ENCODE measurements around the gene RPS3.

The RPS3 gene

DNA sequence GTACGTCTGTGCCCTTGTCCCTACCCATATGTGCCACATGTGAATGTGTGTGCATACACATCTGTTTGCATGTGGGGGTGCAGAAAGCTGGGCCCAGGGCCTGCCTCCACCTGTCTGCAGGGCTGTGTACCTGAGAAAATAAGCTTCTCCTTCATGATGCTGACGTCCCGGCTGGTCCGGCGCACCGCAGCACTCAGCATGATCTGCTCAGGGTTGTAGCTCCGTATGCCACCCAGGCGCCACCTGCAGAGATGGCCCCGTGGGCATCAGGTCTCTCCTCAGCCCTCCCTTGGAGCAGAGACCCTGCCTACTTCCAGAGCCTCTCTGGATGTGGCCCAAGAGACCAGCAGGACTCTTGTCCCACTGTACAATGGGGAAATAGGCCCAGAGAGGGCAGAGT, 37.5 kb downstream of the RPS3 start:
- no peak for DNase-seq

- DNase-seq: no peak
These were observed 38.8 kb downstream of the RPS3 start for GRCh38 chr11:75437966-75438659.

DNA sequence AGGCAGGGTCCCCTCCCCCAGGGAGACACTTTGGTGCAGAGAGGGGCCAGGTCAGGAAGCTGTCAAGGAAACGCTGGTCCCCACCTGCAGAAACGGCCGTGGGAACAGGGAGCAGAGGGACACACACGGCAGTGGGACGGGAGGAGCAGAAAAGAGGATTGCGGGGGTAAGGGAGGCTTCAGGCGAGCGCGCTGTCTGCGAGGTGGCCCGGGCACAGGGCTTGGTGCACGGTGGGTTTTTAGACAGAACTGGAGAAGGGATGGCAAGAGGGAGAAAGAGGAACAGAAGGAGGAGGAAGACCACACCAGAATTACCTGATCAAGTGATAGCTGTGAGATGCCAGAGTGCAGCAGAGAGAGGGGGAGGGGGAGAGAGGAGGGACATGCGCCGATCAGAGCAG, 39.7 kb downstream of the RPS3 start:
- DNase-seq: no peak

DNA sequence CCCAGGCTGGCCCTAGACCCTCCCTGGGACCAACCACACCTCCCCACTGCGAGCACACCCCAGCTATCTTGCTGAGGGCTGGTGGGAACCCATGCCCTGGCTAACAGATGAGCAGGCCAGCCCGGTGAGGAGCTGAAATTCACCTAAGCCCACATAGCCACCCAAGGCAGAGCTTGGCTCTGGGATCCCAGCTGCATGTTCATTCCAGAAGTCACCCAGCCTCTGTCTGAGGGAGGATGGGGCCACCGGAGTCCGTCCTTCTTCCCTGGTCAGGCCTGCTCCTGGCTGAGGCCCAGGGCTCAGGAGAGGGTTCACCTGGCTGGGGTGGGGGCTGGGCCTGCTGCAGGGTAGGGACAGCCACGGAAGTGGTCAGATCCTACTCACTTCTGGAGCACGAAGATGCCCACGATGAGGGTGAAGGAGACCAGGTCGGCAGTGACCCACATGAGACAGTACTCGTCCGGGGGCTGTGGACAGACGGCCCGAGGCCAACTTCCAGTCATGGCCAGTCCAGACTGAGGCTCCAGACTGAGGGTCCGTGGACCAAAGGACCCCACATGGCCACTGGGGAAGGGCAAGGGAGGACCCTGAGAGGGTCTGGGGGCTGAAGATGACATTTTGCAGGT, 40.3 kb downstream of the RPS3 start:
- no peak for DNase-seq

DNA sequence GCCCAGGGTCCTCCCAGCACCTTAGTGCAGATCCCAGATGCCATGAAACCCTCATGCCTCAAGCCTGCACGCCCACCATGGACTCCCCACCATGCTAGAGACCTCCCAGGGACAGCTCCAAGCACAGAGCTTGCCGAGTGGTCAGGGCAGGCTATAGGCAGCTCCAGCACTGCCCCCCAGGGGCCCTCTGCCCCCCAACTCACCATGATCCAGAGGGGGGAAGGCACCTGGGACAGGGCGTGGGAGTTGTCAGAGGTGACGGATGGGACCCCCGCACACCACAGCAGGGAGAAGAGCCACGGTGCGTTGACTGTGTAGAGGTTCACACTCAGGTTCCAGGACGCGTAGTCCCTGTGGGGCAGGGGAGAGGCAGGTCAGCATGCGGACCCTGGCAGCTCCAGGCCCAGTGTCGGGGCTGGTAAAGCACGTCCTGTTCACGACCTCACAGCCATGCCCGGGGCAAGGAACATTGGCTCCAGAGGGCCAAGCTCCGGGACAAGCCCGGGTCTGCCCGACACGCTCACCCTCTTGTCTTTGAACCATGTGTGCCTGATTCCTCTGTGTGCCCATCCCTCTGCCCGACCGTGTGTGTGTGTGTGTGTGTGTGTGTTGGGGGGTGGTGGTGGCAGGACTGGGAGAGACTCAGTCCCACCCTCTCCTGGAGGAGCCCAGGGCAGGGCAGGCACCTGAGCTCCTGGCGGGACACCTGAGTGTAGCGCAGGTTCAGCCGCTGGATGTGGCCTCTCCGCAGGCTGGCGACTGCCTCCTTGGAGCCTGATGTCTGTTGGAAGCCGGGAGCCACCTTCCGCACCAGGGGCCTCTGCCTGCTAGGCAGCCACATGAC, 41.9 kb downstream of the RPS3 start:
- DNase-seq: no peak

DNA sequence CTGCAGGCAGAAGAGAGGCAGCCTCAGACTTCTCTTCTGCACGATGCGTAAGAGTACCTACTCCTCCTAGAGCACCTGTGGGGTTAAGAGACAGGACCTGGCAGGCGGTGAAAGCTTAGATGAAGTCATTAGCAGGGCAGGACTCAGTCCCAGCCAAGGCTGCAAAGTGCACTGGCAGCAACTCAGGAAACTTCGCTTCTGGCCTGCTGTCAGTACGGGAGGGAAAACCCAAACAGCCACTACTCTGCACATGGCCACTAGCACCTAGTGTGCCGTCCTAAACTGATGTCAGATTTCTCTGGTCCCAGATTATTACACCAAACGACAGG, 42.5 kb downstream of the RPS3 start:
- no peak for DNase-seq

GRCh38 chr11:75442161-75442885, 43.0 kb downstream of the RPS3 start:
- no peak for DNase-seq

- DNase-seq: no peak
These were observed 43.7 kb downstream of the RPS3 start for GRCh38 chr11:75443043-75443442.

DNA sequence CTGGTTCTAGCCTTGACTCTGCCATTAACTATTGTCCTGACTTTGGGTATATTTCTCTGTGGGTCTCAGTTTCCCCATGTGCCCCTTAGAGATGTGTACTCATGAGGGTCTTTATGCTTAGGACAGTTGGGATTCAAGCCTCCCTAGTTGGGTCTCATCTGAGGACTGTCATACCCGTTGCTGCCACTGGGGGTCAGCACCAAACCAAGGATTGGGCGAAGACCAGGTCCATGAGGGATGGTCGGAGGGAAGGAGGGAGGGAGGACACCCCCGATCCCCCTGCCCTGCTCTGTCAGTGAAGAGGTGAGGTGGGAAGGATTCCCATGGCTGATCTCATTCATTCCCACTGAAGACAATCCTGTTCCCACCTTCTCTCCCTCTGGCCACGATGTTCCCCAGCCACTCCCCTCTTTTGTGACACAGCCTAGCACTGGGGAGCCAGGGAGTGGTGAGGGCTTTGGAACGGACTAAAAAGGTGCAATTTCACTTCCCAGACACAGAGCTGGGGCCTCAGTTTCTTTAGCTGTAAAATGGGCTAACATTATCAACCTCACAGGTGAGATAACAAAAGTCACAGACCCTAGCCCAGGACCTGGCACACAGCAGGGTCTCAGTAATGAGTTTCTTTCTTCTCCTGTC, 46.1 kb downstream of the RPS3 start:
- peak; percentile 85 to 87 for DNase-seq

GRCh38 chr11:75447415-75447814, 48.1 kb downstream of the RPS3 start:
- DNase-seq: no peak

DNA sequence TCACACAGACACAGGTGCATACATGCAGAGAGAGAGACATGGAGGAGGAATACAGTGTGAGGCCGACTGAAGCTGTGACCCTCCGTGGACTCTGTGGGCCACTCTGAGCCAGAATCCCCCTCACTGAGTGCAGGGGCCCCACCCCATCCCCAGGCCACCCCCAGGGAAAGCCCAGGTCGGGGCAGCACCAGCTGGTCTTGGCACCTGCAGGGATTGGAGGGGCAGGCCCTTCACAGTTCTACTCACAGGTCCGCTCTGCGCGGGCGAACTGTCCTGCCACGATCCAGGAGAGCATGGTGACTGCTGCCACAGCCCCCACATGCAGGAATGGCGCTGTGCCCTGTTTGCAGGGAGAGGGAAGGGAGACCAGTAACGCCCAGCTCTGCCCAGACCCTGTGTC, 50.0 kb downstream of the RPS3 start:
- no peak for DNase-seq

- DNase-seq: no peak
These were observed 50.5 kb downstream of the RPS3 start for GRCh38 chr11:75449776-75450175.

- DNase-seq: no peak
These were observed 50.9 kb downstream of the RPS3 start for GRCh38 chr11:75450236-75450635.

DNA sequence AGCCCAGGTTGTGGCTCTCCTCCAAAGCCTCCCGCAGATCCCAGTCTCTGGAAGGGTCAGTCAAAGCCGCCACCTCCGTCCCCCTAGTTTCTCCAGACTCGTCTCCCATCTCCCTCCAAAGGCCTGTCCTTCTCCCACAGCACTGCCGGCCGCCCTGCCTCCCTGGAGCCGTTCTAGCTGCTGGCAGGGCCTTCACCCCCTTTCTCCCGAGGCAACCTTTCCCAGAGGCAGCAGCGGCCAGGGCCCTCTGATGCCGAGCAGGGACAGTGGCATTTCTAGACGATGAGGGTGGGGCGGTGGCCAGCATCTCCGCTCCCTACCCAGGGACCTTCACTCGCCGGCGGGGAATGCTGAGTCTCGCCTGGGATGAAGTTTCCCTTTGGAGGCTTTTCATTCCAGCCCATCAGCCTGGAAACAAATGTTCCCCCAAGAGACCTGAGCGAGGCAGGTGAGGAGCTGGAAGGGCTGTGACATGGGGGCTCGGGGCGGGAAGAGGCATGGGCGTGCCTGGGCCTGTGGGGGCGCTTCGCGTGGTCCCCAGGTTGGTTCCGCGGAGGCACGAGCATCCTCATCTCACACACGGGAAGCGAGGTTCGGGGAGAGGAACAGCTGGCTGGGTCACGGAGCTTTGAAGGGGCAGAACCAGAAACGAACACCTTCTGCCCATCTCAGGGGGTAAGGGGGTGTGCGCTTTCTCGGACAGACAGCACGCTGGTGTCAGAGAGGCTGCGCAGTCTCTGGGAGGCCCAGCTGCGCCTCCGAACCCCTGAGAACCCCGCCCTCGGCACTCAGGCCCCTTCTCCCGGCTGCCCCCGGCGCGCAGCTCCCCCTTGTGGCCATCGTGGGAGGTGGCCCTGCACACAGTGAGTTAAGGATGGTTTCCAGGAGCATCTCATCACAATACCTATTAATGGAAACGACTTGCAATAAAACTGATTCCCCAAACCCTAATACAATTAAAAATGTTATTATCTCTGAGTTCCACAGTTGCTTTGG, 51.8 kb downstream of the RPS3 start:
- DNase-seq: peak; percentile 69 to 72

DNA sequence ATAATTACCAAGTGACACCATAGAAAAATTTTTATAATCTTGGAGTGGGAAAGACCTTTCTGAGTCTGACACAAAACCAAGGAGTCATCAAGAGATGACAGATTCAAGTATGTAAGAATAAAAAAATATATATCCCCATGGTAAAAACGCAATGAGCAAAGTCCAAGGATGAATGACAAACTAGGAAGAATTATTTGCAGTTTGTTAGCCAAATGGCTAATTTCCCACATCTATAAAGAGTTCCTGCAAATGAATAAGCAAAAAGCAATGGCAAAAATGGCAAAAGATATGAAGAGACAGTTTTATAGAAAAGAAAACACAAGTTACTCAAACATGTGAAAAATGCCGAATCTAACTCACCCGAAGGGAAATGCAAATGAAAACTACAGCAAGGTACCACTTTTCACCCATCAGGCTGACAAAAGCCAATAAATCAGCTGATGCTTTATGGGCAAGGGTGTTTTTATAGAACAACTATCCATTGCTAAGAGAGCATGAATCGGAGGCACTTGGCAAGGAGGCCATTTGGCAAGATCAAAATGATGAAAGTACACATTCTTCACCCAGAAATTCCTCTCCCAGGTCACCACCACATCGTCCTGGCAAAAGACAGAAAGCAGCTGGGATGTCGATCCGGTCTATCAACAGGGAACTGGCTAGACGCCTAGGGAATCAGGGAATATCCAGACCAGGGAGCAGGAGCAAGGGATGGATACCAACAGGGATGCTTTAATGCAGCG, 54.8 kb downstream of the RPS3 start:
- no peak for DNase-seq

DNA sequence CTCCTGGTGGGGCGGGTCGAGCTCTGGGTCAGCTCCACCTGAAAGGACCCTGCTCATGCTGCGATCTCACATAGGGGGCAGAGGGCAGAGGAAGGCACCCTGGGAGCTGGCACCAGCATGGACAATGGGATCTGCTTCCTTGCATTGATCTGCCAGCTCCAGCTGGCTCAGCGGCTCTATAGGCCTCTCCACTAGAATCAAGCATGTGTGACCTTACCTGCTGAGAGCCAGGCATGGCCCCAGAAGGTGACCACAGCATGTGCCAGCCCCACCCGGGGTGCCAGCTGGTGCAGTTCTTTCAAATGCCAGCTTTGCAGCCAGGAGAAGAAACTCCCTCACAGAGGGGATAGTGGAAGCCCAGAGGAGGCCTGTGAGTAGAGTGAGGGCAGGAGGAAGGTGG, 55.7 kb downstream of the RPS3 start:
- DNase-seq: no peak
